Loucy (cell line): ENCODE results near the gene RMC1.

ENCODE experiments used
- H2AFZ ChIP-seq: fragments of 200-600 bp; sonication (generic); 2 replicates; pipeline ENCODE4 v1.6.0; 2016; ENCODE audit warnings: antibody characterized with exemption, mild to moderate bottlenecking, low read length, moderate library complexity
- H3F3A ChIP-seq: fragments of 200-600 bp; 2 replicates; pipeline ENCODE4 v1.6.0; 2016; ENCODE audit warnings: antibody characterized with exemption, low read depth, mild to moderate bottlenecking
- H3K27me3 ChIP-seq: fragments of 200-600 bp; sonication (generic); 2 replicates; pipeline ENCODE4 v1.6.1; 2014; ENCODE audit warnings: low read length, mild to moderate bottlenecking; ENCODE audit not compliant: insufficient read depth, poor library complexity, severe bottlenecking
- H3K36me3 ChIP-seq: fragments of 200-600 bp; sonication (generic); 2 replicates; pipeline ENCODE4 v1.6.1; 2016; ENCODE audit warnings: low read length; ENCODE audit not compliant: insufficient read depth
- H3K4me1 ChIP-seq: fragments of 200-600 bp; sonication (generic); 2 replicates; pipeline ENCODE4 v1.5.1; 2014; ENCODE audit warnings: low read length, mild to moderate bottlenecking; ENCODE audit not compliant: insufficient read depth, poor library complexity, severe bottlenecking
- H3K4me2 ChIP-seq: fragments of 200-600 bp; sonication (generic); 2 replicates; pipeline ENCODE4 v1.6.0; 2014; ENCODE audit warnings: antibody characterized with exemption, low read length, low read depth, mild to moderate bottlenecking; ENCODE audit not compliant: poor library complexity, severe bottlenecking
- H3K4me3 ChIP-seq: fragments of 200-600 bp; sonication (generic); 2 replicates; pipeline ENCODE4 v1.5.1; 2014; ENCODE audit warnings: low read length, mild to moderate bottlenecking, mixed read lengths; ENCODE audit not compliant: poor library complexity, severe bottlenecking
- H3K79me2 ChIP-seq: fragments of 200-600 bp; sonication (generic); 2 replicates; pipeline ENCODE4 v1.6.1; 2014; ENCODE audit warnings: low read length; ENCODE audit not compliant: insufficient read depth
- H3K9ac ChIP-seq: fragments of 200-600 bp; sonication (generic); 2 replicates; pipeline ENCODE4 v1.6.0; 2014; ENCODE audit warnings: mild to moderate bottlenecking, low read depth, low read length, moderate library complexity; ENCODE audit not compliant: poor library complexity, severe bottlenecking
- H3K9me2 ChIP-seq: fragments of 200-600 bp; sonication (generic); replicated peaks from 2 replicates; pipeline ENCODE4 v1.6.1; 2016; ENCODE audit warnings: low read depth, low read length, mixed read lengths
- H3K9me3 ChIP-seq: fragments of 200-600 bp; sonication (generic); 2 replicates; pipeline ENCODE4 v1.6.1; 2014; ENCODE audit warnings: mild to moderate bottlenecking, antibody characterized with exemption, low read length, low read depth; ENCODE audit not compliant: insufficient read depth
- H4K20me1 ChIP-seq: fragments of 200-600 bp; sonication (generic); 2 replicates; pipeline ENCODE4 v1.6.0; 2014; ENCODE audit warnings: antibody characterized with exemption, low read length, mild to moderate bottlenecking; ENCODE audit not compliant: insufficient read depth, poor library complexity, severe bottlenecking
- CTCF ChIP-seq: fragments of 200-600 bp; sonication (generic); conservative IDR thresholded peaks from 2 replicates; pipeline ENCODE4 v1.5.1; 2014; ENCODE audit warnings: mild to moderate bottlenecking, antibody characterized with exemption, low read length
- EZH2phosphoT487 ChIP-seq: fragments of 200-600 bp; IDR thresholded peaks from 2 replicates; pipeline ENCODE4 v1.6.1; 2018; ENCODE audit warnings: antibody characterized with exemption, mild to moderate bottlenecking, moderate library complexity, borderline replicate concordance

The RMC1 gene

GRCh38 chr18:23539296-23539695 is 36.0 kb downstream of the RMC1 start:
- Histone ChIP-seq H3K4me3 (no peak overlapping the region), H3K9me2 (no peaks in the 10 kb centered on the region), H3K9ac (no peak overlapping the region), H3K4me1 (peaks cover 18% of the 10 kb centered on the region), H3K4me2 (no peak overlapping the region), H3K36me3 (peaks cover 82% of the 10 kb centered on the region), H3K27me3 (no peaks in the 10 kb centered on the region), H2AFZ (no peak overlapping the region), H4K20me1 (no peaks in the 10 kb centered on the region), H3K79me2 (no peaks in the 10 kb centered on the region), H3K9me3 (no peaks in the 10 kb centered on the region), H3F3A (no peaks in the 10 kb centered on the region; the same call in 1 of the 2 replicates)
- TF ChIP-seq EZH2phosphoT487 (no peak), CTCF (no peak)

- H3K79me2 ChIP-seq, result no peaks in the 10 kb centered on the region
- no peaks in the 10 kb centered on the region for H4K20me1 ChIP-seq
- H3K9me2 ChIP-seq, result no peaks in the 10 kb centered on the region
- H3K4me1 ChIP-seq, result peaks cover 18% of the 10 kb centered on the region
- H3K9ac ChIP-seq, result no peak overlapping the region
- no peak overlapping the region for H3K4me3 ChIP-seq
- peaks cover 82% of the 10 kb centered on the region for H3K36me3 ChIP-seq
- H3F3A ChIP-seq, result no peaks in the 10 kb centered on the region; the same call in 1 of the 2 replicates
- no peak overlapping the region for H3K4me2 ChIP-seq
- TF ChIP-seq EZH2phosphoT487 (no peak), CTCF (no peak)
- no peaks in the 10 kb centered on the region for H3K27me3 ChIP-seq
- H3K9me3 ChIP-seq, result no peaks in the 10 kb centered on the region
- no peak overlapping the region for H2AFZ ChIP-seq
Observed at GRCh38 chr18:23539911-23540525, 36.7 kb downstream of the RMC1 start.

- Histone ChIP-seq H3K9me3 (no peaks in the 10 kb centered on the region), H3K27me3 (no peaks in the 10 kb centered on the region), H3K4me2 (no peak overlapping the region), H3K36me3 (peaks cover 80% of the 10 kb centered on the region), H4K20me1 (no peaks in the 10 kb centered on the region), H3K79me2 (no peaks in the 10 kb centered on the region), H3K9me2 (no peaks in the 10 kb centered on the region), H2AFZ (no peak overlapping the region), H3F3A (no peaks in the 10 kb centered on the region; the same call in 1 of the 2 replicates), H3K4me3 (no peak overlapping the region), H3K9ac (no peak overlapping the region), H3K4me1 (peaks cover 18% of the 10 kb centered on the region)
- no peak for TF ChIP-seq CTCF
- no peak for TF ChIP-seq EZH2phosphoT487
Observed at GRCh38 chr18:23540867-23541266, 37.6 kb downstream of the RMC1 start.
